CD14-positive monocyte (primary cell): Measurements from ENCODE around the gene PAXX. TPM values are rescaled to one million over a fixed set of nuclear protein-coding genes. Genes with fewer than 3 reads are reported as not detected.

Experiments
- DNase-seq, 3 donors: peaks; one replicate each; pipeline ENCODE4 v3.0.0-alpha.2; 2011 to 2022
- H2AFZ ChIP-seq: 2 replicates; pipeline ENCODE4 v1.6.0; 2012; ENCODE audit warnings: mild to moderate bottlenecking, low read depth, low read length, inconsistent platforms; ENCODE audit not compliant: insufficient read depth, poor library complexity, severe bottlenecking
- H3K27ac ChIP-seq, 2 donors: 1 replicate in 1 of 2; 2 replicates in 1 of 2; pipeline ENCODE4 v1.5.1; 2012 to 2013; ENCODE audit warnings: low read length in 2 of 2, control low read depth in 1 of 2, inconsistent platforms in 1 of 2, low read depth in 1 of 2, mild to moderate bottlenecking in 1 of 2
- H3K27me3 ChIP-seq, 2 donors: one replicate each; pipeline versions ENCODE4 v1.6.0 to v1.6.1; 2011 to 2013; ENCODE audit warnings: low read length in 2 of 2; ENCODE audit not compliant: control insufficient read depth in 2 of 2, insufficient read depth in 2 of 2
- H3K36me3 ChIP-seq, 2 donors: replicated peaks in 1 of 2; 1 replicate in 1 of 2; 2 replicates in 1 of 2; pipeline versions ENCODE4 v1.5.1 to v1.6.1; 2012 to 2013; ENCODE audit warnings: low read length in 2 of 2, control low read depth in 1 of 2, inconsistent platforms in 1 of 2, mild to moderate bottlenecking in 1 of 2; ENCODE audit not compliant: insufficient read depth in 2 of 2, control insufficient read depth in 1 of 2
- H3K4me1 ChIP-seq, 2 donors: 1 replicate in 1 of 2; 2 replicates in 1 of 2; pipeline versions ENCODE4 v1.5.1 to v1.6.1; 2012 to 2013; ENCODE audit warnings: low read length in 2 of 2, control low read depth in 1 of 2, inconsistent platforms in 1 of 2, mild to moderate bottlenecking in 1 of 2, moderate library complexity in 1 of 2; ENCODE audit not compliant: insufficient read depth in 2 of 2, control insufficient read depth in 1 of 2
- H3K4me2 ChIP-seq: replicated peaks from 2 replicates; pipeline ENCODE3; 2012; ENCODE audit warnings: low read length, moderate library complexity, mild to moderate bottlenecking; ENCODE audit not compliant: poor library complexity, severe bottlenecking; ENCODE audit errors: extremely low read depth
- H3K4me3 ChIP-seq, 3 experiments: fragments of 200-600 bp in 1 of 3; sonication (generic) in 1 of 3; replicated peaks in 1 of 3; 1 replicate in 2 of 3; 2 replicates in 1 of 3; pipeline ENCODE4 v1.5.1; 2011 to 2013; ENCODE audit warnings: low read length in 3 of 3, mild to moderate bottlenecking in 3 of 3, control low read depth in 2 of 3, low read depth in 2 of 3, inconsistent platforms in 1 of 3, moderate library complexity in 1 of 3
- H3K79me2 ChIP-seq: 2 replicates; pipeline ENCODE4 v1.6.0; 2012; ENCODE audit warnings: mild to moderate bottlenecking, control low read depth, inconsistent platforms, low read length, moderate library complexity; ENCODE audit not compliant: insufficient read depth
- H3K9ac ChIP-seq: 2 replicates; pipeline ENCODE4 v1.6.0; 2017; ENCODE audit warnings: low read length, mild to moderate bottlenecking; ENCODE audit not compliant: insufficient read depth, poor library complexity, severe bottlenecking
- H3K9me3 ChIP-seq, 2 donors: replicated peaks in 1 of 2; 1 replicate in 1 of 2; 2 replicates in 1 of 2; pipeline versions ENCODE4 v1.5.1 to v1.6.1; 2012 to 2013; ENCODE audit warnings: low read length in 2 of 2, control low read depth in 1 of 2; ENCODE audit not compliant: control insufficient read depth in 1 of 2, insufficient read depth in 1 of 2
- H4K20me1 ChIP-seq: 2 replicates; pipeline ENCODE4 v1.6.0; 2012; ENCODE audit warnings: mild to moderate bottlenecking, low read length, control low read depth, moderate library complexity; ENCODE audit not compliant: insufficient read depth
- H3K27ac Mint-ChIP-seq, 7 donors: one replicate each; pipeline ENCODE4 v1.8.0; 2020; ENCODE audit warnings: mild to moderate bottlenecking in 7 of 7, mixed read lengths in 7 of 7, moderate library complexity in 6 of 7, inconsistent platforms in 2 of 7
- H3K27me3 Mint-ChIP-seq, 3 donors: one replicate each; pipeline ENCODE4 v1.8.0; 2021 to 2022; ENCODE audit warnings: low read depth in 3 of 3, mild to moderate bottlenecking in 3 of 3, mixed read lengths in 3 of 3, moderate library complexity in 3 of 3, inconsistent platforms in 1 of 3
- H3K36me3 Mint-ChIP-seq, 2 donors: one replicate each; pipeline ENCODE4 v1.8.0; 2020; ENCODE audit warnings: mixed read lengths in 2 of 2, inconsistent platforms in 1 of 2, mild to moderate bottlenecking in 1 of 2
- H3K4me1 Mint-ChIP-seq: one replicate; pipeline ENCODE4 v1.8.0; 2020; ENCODE audit warnings: mild to moderate bottlenecking, mixed read lengths
- H3K4me3 Mint-ChIP-seq, 2 donors: one replicate each; pipeline ENCODE4 v1.8.0; 2020; ENCODE audit warnings: mild to moderate bottlenecking in 2 of 2, mixed read lengths in 2 of 2, moderate library complexity in 1 of 2
- H3K9me3 Mint-ChIP-seq, 7 donors: one replicate each; pipeline ENCODE4 v1.8.0; 2020 to 2022; ENCODE audit warnings: mixed read lengths in 7 of 7, mild to moderate bottlenecking in 6 of 7, moderate library complexity in 6 of 7, inconsistent platforms in 2 of 7
- WGBS: methylation state at CpG from one replicate; pipeline ENCODE4 v1.1.5; 2013; ENCODE audit warnings: missing lambda C conversion rate; ENCODE audit not compliant: insufficient coverage; 5-methylcytosine and 5-hydroxymethylcytosine counted together
- intact Hi-C, 2 donors: fragments of 100-400 bp; cut with micrococcal nuclease; formaldehyde crosslinking; loops; one replicate each; pipeline versions ENCODE4 v1.15.0 to v1.15.1; 2023
- polyA plus RNA-seq, 3 donors: library from polyadenylated mRNA; depleted of rRNA in 1 of 3; unstranded in 2 of 3; stranded (reverse) in 1 of 3; fragments of 300-500 nt in 2 of 3; fragments of >200 nt in 1 of 3; fragmentation: Illumina TruSeq in 2 of 3; gene quantifications; 1 replicate in 2 of 3; 2 replicates in 1 of 3; pipeline ENCODE4 v1.2.3, GENCODE V29; 2012 to 2021
- TF ChIP-seq, protein P1 (sequence below): fragments of 200-600 bp; IDR thresholded peaks from one replicate; pipeline ENCODE4 v1.8.0; 2022; ENCODE audit warnings: antibody characterized with exemption, mild to moderate bottlenecking

The PAXX gene
- polyA plus RNA-seq, 3 donors = 35.3 to 92.9 (median 40.7) TPM

DNA sequence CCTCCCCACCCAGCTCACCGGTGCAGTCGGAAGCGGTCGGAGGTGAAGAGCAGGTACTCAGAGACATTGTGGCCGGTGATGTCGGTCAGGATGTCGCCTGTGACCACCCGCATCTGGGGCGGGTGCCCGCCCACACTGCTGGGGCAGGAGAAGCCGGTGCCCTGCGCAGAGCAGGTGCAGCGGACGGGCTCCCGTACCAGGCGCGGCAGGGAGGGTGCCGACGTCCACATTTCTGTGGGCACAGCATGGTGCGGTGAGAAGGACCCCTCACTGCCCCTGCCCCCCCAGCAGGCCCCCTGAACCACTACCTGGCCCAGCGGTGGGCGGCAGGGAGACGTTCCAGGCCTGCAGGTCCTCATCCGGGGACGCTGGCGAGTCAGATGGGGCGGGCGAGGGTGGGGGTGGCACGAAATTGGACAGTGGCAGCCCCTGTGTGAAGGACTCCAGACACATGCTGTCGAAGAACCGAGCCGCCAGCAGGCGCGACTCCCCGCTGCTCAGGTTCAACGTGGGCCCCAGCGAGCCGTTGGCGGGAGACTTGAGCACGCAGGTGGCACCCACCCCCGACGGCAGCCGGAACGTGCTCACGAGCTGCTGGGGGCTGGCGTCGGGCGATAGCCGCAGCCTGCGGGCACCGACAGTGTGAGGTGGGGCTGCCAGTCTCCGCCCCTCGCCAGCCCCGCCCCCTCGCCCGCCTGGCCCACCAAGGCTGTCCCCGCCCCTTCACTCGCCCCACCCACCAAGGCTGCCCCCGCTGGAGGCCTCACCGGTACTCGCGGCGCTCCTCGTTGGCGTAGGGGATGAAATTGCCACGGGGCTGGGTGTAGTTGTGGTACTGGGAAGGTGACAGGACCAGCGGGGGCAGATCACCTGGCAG, 20.7 kb downstream of the PAXX start:
- Histone ChIP-seq H4K20me1 (no peaks in the 10 kb centered on the region), H2AFZ (no peak overlapping the region), H3K27me3 (no peaks in the 10 kb centered on the region), H3K79me2 (no peaks in the 10 kb centered on the region), H3K27ac (no peak overlapping the region), H3K4me1 (no peaks in the 10 kb centered on the region), H3K36me3 (peaks cover 0 to 3% of the 10 kb centered on the region in 2 donors), H3K9ac (no peak overlapping the region), H3K4me2 (no peak overlapping the region), H3K9me3 (no peaks in the 10 kb centered on the region), H3K4me3 (no peak overlapping the region)
- Mint-ChIP-seq H3K27ac (no peak overlapping the region), H3K27me3 (peaks cover 0 to 3% (median 0%) of the 10 kb centered on the region in 3 donors), H3K4me3 (no peak overlapping the region), H3K36me3 (peaks cover 9 to 33% of the 10 kb centered on the region in 2 donors), H3K9me3 (peaks cover 0 to 6% (median 0%) of the 10 kb centered on the region in 7 donors), H3K4me1 (no peaks in the 10 kb centered on the region)
- intact Hi-C loops = no loop called here
- TF ChIP-seq, protein P1, sequence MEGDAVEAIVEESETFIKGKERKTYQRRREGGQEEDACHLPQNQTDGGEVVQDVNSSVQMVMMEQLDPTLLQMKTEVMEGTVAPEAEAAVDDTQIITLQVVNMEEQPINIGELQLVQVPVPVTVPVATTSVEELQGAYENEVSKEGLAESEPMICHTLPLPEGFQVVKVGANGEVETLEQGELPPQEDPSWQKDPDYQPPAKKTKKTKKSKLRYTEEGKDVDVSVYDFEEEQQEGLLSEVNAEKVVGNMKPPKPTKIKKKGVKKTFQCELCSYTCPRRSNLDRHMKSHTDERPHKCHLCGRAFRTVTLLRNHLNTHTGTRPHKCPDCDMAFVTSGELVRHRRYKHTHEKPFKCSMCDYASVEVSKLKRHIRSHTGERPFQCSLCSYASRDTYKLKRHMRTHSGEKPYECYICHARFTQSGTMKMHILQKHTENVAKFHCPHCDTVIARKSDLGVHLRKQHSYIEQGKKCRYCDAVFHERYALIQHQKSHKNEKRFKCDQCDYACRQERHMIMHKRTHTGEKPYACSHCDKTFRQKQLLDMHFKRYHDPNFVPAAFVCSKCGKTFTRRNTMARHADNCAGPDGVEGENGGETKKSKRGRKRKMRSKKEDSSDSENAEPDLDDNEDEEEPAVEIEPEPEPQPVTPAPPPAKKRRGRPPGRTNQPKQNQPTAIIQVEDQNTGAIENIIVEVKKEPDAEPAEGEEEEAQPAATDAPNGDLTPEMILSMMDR = no peak
- WGBS = 96% methylated on average over 44 of the region's 67 CpGs
- no peak for DNase-seq

DNA sequence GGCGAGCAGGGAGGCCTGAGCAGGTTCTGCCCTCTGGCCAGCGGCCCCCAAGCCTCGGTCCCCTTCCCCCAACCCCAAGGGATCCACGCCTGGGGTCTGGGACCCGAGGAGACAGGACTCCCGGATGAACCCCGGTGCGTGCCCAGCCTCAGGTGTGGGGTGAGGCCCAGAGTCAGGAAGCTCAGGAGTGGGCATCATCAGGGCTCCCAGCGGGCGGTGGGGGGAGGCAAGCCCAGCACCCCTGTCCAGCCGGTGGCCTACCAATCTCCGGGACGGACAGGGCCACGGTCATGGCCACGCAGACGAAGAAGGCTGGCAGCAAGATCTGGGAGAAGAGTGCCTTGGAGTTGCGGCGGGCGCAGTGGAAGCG, 21.3 kb downstream of the PAXX start:
- 99% methylated on average over 14 of the region's 20 CpGs for WGBS
- no peaks in the 10 kb centered on the region for H3K27me3 ChIP-seq
- H3K27ac Mint-ChIP-seq = no peak overlapping the region
- peaks cover 9 to 36% of the 10 kb centered on the region in 2 donors for H3K36me3 Mint-ChIP-seq
- no peaks in the 10 kb centered on the region for H3K9me3 ChIP-seq
- H3K4me3 Mint-ChIP-seq = no peak overlapping the region
- peaks cover 0 to 3% of the 10 kb centered on the region in 2 donors for H3K36me3 ChIP-seq
- H3K27ac ChIP-seq = no peak overlapping the region
- H4K20me1 ChIP-seq = no peaks in the 10 kb centered on the region
- no peak overlapping the region for H3K9ac ChIP-seq
- no peak for DNase-seq
- H3K4me1 Mint-ChIP-seq = no peaks in the 10 kb centered on the region
- no peaks in the 10 kb centered on the region for H3K79me2 ChIP-seq
- TF ChIP-seq, protein P1 = no peak
- H3K9me3 Mint-ChIP-seq = peaks cover 0 to 6% (median 0%) of the 10 kb centered on the region in 7 donors
- no peak overlapping the region for H2AFZ ChIP-seq
- no peak overlapping the region for H3K4me2 ChIP-seq
- H3K4me3 ChIP-seq = no peak overlapping the region
- peaks cover 0 to 3% (median 0%) of the 10 kb centered on the region in 3 donors for H3K27me3 Mint-ChIP-seq
- H3K4me1 ChIP-seq = no peaks in the 10 kb centered on the region
- intact Hi-C loops = no loop called here
